ENCODE data around the gene BRPF1.

Gene BRPF1

DNA sequence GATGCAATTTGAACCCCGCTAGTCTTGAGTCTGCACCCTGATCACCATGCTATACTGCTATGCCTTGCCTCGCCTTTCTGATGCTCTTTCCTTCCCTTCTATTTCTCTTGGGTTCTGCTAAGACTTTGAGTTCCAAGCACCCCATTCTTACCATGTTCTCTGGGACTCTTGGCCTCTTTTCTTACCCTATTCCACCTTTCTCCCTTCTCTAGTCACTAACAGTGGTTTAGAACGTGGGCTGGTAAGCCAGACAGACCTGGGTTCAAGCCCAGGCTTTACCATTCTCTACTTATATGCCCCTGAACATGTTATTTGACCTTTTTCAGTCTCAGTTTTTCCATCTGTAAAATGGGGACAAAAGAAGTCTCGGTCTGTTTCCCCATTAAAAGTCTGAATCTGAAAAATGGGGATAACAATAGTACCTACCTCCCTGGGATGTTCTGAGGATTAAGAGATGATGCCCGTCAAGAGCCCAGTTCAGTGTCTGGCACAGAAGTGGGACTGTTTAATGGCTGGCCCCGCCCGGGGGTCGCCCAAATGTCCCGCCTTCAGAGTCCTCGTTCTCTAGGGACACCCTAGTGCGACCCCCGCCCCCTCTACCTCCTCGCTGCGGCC is 60.4 kb downstream of the BRPF1 start:
- DNase-seq (ENCODE audit: low spot score), result no peak

DNA sequence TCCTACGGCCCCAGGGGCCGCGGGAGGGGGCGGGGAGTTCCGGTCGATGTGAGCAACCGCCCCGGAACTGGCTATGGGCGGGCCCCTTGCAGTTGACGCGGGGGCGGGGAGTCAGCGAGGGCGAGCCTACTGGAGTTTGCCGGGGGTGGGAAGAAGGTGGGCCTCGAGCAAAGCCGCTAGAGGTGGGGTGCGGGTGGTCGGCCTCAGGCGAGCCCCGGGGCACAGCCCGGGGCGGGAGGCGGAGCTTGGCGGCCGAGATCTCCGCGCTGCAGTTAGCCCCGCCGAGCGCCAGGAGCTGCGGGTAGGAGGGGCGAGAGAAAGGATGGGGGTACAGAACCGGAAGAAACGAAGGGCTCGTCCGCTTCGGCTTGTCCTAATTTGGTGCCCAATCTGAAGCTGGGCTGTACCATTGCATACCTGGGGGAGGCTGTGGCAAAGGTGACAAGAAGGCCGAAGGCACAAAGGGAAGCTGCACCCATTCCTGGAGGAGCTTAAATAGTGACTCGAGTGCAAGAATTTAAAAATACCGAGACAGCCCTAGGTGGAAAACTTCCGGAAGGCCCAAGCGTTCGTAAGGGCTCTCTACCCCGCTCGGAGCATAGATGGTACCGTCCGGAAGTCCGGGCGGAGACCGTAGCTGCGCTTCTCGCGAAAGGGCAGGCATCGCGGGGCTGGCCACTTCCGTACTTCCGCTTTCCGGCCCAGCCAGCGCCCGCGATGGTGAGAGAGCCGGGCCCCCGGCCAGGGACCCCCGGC is 61.0 kb downstream of the BRPF1 start, which contains the start of the genes ARPC4 and TADA3:
Gene ARPC4 (plus strand): TSS at position 678 of the 756 bp plus-strand sequence. CDS start 40 bp downstream, at position 718.
Gene TADA3 (minus strand): TSS at position 69 of the 756 bp plus-strand sequence. CDS start 1,007 bp downstream, outside the sequence.
- peak; percentile 95 for DNase-seq (ENCODE audit: low spot score)

DNA sequence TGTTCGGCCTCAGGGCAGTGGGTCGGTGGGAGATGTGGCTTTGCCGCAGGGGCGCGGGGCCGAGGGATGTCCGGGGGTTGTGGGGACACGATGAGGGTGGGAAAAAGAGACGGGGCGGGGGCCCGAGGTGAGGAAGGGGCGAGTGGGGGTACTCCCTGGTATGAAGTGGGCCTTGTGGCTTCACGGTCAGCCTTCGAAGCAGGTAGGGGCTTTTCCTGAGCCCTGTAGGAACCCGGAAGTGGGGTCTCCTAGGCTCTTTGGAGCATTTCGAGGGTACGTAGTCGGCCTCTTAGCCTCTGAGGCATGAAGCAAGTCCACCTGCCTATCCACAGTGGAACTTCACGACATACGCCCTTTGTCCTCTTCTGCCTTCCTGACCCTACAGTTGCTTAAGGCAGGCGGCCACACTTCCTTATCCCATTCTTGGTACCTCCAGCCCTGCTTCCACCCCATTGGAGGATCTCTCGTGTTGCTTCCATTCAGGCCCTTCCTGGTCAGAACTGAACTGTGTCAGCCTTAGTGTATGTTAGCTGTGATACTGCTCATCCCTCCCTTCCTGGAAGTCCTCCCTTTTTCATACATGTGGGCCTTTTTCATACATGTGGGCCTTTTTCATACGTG is 61.7 kb downstream of the BRPF1 start:
- DNase-seq (ENCODE audit: low spot score), result peak; percentile 59

DNA sequence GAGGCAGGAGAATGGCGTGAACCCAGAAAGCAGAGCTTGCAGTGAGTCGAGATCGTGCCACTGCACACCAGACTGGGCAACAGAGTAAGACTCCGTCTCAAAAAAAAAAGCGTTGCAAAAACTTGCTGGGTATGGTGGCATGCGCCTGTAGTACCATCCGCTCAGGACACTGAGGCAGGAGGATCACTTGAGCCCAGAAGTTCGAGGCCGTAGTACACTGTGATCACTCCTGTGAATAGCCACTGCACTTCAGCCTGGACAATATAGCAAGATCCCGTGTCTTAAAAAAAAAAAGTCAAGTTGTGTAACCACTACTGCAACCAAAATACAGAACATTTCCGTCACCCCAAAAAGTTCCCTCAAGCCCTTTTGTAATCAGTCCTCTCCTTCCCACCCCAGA is 62.9 kb downstream of the BRPF1 start:
- no peak for DNase-seq (ENCODE audit: low spot score)

DNA sequence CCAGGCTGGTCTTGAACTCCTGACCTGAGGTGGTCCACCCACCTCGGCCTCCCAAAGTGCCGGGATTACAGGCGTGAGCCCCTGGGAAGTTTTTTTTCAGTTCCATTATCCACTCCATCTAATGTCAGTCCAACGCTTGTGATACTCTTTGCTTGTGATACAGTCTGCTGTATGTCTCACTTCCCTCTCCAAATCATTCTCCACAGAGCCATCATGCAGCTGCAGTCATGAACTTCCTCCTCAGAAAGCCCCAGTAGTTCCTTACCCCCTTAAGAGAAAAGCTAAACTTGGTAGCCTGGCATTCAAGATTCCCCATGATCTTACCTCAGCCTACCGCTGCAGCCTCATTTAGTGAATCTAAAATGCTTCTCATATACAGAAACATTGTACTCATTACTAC is 63.7 kb downstream of the BRPF1 start:
- no peak for DNase-seq (ENCODE audit: low spot score)

DNA sequence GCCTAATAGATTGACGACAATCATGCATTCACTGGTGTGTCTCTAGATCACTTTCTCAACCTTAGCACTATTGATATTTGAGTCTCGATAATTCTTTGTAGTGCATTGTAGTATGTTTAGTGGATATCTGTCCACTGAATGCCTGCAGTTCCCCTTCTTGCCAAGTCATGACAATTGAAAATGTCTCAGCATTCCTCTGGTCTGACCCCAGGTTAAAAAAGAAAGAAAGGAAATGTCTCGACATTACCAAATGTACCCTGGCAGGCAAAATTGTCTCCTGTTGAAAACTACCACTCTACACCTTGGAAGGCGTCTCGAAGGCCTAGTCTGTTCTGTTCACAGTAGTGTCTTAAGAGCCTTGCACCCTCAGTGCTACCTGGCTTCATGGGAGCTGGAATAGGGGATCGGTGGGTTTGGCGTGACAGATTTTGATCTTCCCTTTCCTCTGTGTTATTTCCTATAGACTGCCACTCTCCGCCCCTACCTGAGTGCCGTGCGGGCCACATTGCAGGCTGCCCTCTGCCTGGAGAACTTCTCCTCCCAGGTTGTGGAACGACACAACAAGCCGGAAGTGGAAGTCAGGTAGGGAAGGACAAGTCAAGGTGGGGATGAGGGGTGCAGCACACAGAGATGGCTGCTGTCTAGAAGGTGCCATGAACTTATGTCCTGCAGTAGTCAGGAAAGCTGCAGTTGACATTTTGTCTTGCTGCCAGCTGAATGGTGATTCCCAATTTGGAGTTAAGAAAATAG is 65.8 kb downstream of the BRPF1 start:
- DNase-seq (ENCODE audit: low spot score), result no peak

Data from kidney tubule cell (primary cell).